Measurements from ENCODE around the gene BRI3BP.

DNA sequence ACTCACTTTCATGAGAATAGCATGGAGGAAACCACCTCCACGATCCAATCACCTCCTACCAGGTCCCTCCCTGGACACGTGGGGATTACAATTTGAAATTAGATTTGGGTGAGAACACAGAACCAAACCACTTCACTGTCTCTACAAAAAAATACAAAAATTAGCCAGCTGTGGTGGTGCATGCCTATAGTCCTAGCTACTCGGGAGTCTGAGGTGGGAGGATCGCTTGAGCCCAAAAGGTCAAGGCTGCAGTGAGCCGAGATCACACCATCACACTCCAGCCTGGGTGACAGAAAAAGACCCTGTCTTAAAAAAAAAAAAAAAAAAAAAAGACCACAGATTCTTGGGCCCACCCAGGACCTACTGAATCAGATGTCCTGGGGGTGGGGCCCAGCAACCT, 28.3 kb downstream of the BRI3BP start:
- TF ChIP-seq CTCF (IDR thresholded peaks at IDR 0.05; ENCODE audit: insufficient read depth, low read length) (no peak), POLR2AphosphoS5 (IDR thresholded peaks at IDR 0.05; ENCODE audit: low read depth) (no peak), GABPA (IDR thresholded peaks at IDR 0.05; ENCODE audit: low read depth) (no peak), SPI1 (IDR thresholded peaks at IDR 0.05; ENCODE audit: borderline replicate concordance, low read depth) (no peak)

Measured in HL-60 (cell line).